ENCODE results near the gene UBE3B.

DNA sequence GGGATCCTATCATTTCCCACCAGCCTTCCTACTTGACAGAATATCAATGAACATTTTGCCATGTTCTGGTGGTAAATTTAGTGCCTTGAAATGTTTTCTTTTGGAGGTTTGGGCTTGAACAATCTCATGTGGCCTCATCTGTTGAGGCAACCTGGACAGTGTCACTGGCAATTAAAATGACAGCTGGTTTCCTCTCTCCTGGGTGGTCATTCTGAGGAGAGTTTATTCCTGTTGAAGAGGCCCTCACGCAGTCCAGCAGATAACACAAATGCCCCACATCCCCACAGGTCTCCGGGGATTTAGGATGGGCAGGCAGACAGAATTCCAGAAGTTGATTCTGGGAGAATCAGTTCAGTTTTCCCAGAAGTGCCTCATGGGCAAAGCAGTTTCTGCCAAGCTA, 54.0 kb downstream of the UBE3B start:
- TF ChIP-seq, protein P1, sequence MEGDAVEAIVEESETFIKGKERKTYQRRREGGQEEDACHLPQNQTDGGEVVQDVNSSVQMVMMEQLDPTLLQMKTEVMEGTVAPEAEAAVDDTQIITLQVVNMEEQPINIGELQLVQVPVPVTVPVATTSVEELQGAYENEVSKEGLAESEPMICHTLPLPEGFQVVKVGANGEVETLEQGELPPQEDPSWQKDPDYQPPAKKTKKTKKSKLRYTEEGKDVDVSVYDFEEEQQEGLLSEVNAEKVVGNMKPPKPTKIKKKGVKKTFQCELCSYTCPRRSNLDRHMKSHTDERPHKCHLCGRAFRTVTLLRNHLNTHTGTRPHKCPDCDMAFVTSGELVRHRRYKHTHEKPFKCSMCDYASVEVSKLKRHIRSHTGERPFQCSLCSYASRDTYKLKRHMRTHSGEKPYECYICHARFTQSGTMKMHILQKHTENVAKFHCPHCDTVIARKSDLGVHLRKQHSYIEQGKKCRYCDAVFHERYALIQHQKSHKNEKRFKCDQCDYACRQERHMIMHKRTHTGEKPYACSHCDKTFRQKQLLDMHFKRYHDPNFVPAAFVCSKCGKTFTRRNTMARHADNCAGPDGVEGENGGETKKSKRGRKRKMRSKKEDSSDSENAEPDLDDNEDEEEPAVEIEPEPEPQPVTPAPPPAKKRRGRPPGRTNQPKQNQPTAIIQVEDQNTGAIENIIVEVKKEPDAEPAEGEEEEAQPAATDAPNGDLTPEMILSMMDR (conservative IDR thresholded peaks at IDR 0.05; ENCODE audit: low read length): no peak
- TF ChIP-seq EZH2phosphoT487 (IDR thresholded peaks at IDR 0.05; ENCODE audit: borderline replicate concordance): no peak
